Activated naive CD8-positive, alpha-beta T cell treated with anti-CD3 and anti-CD28 coated beads, Interleukin-2, amount 10 ng/mL, durations not matched to agents 7 days and 5 days (primary cell): ENCODE data around the gene RXRA. TPM values are rescaled to one million over a fixed set of nuclear protein-coding genes. Genes with fewer than 3 reads are reported as not detected.

ENCODE experiments used
- ATAC-seq: fragments of 150-1000 bp; cut with Tn5 transposase; one replicate; pipeline ENCODE4 v1.10.0; 2021; ENCODE audit warnings: low read depth, moderate library complexity
- POLR2A ChIA-PET: fragments of 350-600 bp; sonication (Branson Sonifier 250); formaldehyde crosslinking; loops from one replicate; lab custom pipeline; 2021; ENCODE audit warnings: antibody characterized with exemption; lab: Charles Lee
- DNase-seq: peaks from one replicate; pipeline ENCODE4 v3.0.0; 2021
- H3K27ac Mint-ChIP-seq: one replicate; pipeline ENCODE4 v1.8.0; 2022; ENCODE audit warnings: mild to moderate bottlenecking, mixed read lengths
- H3K27me3 Mint-ChIP-seq: one replicate; pipeline ENCODE4 v1.8.0; 2022; ENCODE audit warnings: mild to moderate bottlenecking, moderate library complexity, mixed read lengths
- H3K36me3 Mint-ChIP-seq: one replicate; pipeline ENCODE4 v1.8.0; 2021; ENCODE audit warnings: mild to moderate bottlenecking, mixed read lengths
- H3K4me1 Mint-ChIP-seq: one replicate; pipeline ENCODE4 v1.8.0; 2021; ENCODE audit warnings: mixed read lengths
- H3K4me3 Mint-ChIP-seq: one replicate; pipeline ENCODE4 v1.8.0; 2022; ENCODE audit warnings: mild to moderate bottlenecking, moderate library complexity, mixed read lengths
- H3K9me3 Mint-ChIP-seq: one replicate; pipeline ENCODE4 v1.8.0; 2021; ENCODE audit warnings: mixed read lengths
- total RNA-seq, 2 experiments: library from RNA; stranded (reverse); gene quantifications; one replicate each; pipeline ENCODE4 v1.2.3, GENCODE V29; 2021

The RXRA gene
- total RNA-seq, 2 experiments from 2014 or later, result 5.6 to 7.1 TPM

DNA sequence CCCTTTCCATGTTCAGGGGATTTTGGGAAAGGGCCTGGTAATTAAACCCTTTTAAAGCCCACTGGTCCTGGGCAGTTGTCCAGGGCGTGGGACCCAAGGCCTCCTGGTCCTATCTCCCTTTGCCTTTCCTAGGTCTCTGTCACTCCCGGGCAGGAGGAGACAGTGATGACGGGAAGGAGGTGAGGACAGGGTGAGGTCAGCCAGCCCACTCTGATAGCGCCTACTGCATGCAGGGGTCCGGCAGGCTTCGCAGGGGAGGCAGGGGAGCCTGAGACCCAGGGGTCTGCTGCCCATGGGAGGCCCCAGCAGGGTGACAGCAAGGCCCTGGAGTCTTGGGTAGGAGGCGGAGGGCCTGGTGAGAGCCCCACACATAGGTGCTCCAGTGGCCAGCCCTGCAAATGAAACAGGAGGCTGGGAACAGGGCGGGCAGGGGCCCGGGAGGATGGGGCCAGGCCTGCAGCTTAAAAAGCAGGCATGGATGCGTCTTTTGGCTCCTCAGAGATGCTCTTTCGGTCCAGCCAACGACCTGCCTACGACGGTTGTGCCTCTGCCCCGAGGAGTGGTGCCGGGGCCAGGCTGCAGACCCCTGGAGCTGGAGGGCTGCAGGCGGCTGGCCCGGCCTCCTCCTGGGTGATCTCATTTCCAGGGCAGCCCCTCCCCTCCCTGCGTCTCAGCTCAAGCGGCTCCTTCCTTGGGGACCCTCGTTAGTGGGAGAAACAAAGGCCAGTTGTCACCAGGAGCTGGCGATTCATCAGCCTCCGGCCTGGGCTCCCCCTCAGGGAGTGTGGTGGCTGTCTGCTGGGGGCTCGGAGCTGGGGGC lies 6.7 kb upstream of the RXRA start:
- H3K36me3 Mint-ChIP-seq, result no peaks in the 10 kb centered on the region
- DNase-seq (no peak), ATAC-seq (no peak)
- peaks cover 18% of the 10 kb centered on the region for H3K27me3 Mint-ChIP-seq
- no peaks in the 10 kb centered on the region for H3K9me3 Mint-ChIP-seq
- H3K4me3 Mint-ChIP-seq, result no peak overlapping the region
- no peaks in the 10 kb centered on the region for H3K4me1 Mint-ChIP-seq
- H3K27ac Mint-ChIP-seq, result no peak overlapping the region
- POLR2A ChIA-PET, result no interaction called here

- DNase-seq, result no peak
- H3K4me1 Mint-ChIP-seq, result peaks cover 2% of the 10 kb centered on the region
- H3K9me3 Mint-ChIP-seq, result no peaks in the 10 kb centered on the region
- H3K4me3 Mint-ChIP-seq, result no peak overlapping the region
- no peak for ATAC-seq
- no peak overlapping the region for H3K27ac Mint-ChIP-seq
- POLR2A ChIA-PET, result no interaction called here
- H3K36me3 Mint-ChIP-seq, result no peaks in the 10 kb centered on the region
- H3K27me3 Mint-ChIP-seq, result peaks cover 24% of the 10 kb centered on the region
Measured at GRCh38 chr9:134320126-134320867, 6.0 kb upstream of the RXRA start.

GRCh38 chr9:134320868-134321471 lies 5.3 kb upstream of the RXRA start:
- POLR2A ChIA-PET, result no interaction called here
- Mint-ChIP-seq H3K27me3 (peaks cover 26% of the 10 kb centered on the region), H3K36me3 (no peaks in the 10 kb centered on the region), H3K9me3 (no peaks in the 10 kb centered on the region), H3K4me1 (peaks cover 2% of the 10 kb centered on the region), H3K27ac (no peak overlapping the region), H3K4me3 (no peak overlapping the region)
- no peak for ATAC-seq
- DNase-seq, result no peak

DNA sequence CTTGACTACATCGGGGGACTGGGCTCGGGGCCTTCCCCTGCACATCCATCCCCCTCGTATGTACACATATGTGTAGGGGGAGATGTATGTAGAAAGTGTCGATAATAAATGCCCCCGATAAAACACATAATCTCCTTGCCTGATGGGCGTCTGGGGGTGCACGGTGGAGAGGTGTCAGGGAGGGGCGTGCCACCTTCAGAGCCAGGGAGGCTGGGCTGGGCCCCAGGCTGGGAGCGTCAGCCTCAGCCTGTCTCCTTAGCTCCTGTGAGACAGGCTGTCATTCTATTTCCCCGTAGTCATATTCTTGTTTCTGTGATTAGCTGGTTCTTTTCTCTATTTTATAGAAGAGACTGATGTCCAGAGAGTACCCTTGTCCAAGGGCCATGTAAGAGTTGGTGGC lies 4.7 kb upstream of the RXRA start:
- Mint-ChIP-seq H3K27me3 (peaks cover 26% of the 10 kb centered on the region), H3K4me1 (peaks cover 2% of the 10 kb centered on the region), H3K36me3 (no peaks in the 10 kb centered on the region), H3K4me3 (no peak overlapping the region), H3K9me3 (no peaks in the 10 kb centered on the region), H3K27ac (no peak overlapping the region)
- no peak for ATAC-seq
- DNase-seq, result no peak
- POLR2A ChIA-PET, result no interaction called here

DNA sequence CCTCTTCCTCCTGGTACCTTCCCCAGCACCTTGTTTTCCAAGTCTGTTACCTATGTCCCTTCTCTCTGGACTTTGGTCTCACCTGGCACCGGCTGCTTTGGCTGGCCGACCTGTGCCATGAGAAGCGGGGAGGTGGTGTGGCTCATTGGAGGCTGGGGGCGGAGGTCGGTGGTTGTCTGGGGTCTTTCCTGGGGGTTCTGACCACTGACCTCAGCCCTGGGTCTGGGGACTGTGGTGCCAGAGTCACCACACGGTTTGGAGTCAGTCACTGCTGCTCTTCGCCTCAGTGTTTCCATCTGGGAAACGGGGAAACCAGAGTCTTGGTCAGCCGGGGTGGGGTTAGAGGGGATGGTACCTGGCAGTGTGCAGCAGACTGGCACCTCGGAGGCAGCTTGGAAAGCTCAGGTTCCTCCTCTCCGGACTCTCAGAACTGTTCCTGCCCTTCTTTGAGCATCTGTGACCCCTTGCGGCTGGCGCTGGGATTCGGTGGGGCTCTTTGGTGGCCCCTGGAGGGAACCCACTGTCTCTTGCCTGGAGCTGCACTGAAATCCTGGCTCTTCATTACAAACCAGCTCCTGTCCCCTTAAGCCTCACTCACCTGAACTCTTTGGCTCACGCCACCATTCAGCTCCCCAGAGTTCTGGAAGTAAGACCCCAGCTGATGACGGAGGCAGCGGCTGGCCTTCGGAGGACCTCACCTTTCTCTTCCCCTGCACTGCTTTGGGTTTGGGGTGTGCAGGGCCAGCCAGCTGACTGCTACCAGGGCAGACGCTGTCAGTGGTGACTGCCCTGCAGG lies 4.1 kb upstream of the RXRA start:
- Mint-ChIP-seq H3K4me1 (peaks cover 2% of the 10 kb centered on the region), H3K27me3 (peaks cover 28% of the 10 kb centered on the region), H3K36me3 (no peaks in the 10 kb centered on the region), H3K4me3 (no peak overlapping the region), H3K9me3 (no peaks in the 10 kb centered on the region), H3K27ac (no peak overlapping the region)
- POLR2A ChIA-PET, result no interaction called here
- ATAC-seq (no peak), DNase-seq (no peak)

DNA sequence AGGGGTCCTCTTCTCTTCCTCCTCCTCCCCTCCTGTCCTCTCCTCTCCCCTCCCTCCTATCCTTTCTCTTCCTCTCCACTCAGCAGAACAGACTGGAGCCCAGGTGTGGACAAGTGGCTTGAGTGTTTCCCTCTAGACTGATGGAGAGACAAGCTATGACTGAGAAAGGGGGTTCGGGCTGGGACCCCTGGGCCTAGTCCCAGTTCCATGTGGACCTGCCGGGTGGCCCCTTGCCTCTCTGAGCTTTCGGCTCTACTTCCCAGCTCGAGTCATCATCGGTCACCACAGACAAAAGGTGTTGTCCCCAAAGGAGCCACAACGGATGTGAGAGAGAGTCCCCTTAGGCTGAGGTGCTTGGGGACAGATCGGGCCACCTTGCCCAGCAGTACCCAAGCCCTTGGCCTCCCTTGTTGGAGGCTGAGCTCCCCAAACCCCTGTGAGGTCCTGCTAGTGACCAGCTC lies 3.4 kb upstream of the RXRA start:
- Mint-ChIP-seq H3K36me3 (no peaks in the 10 kb centered on the region), H3K4me1 (peaks cover 2% of the 10 kb centered on the region), H3K27ac (no peak overlapping the region), H3K9me3 (no peaks in the 10 kb centered on the region), H3K4me3 (no peak overlapping the region), H3K27me3 (peaks cover 34% of the 10 kb centered on the region)
- ATAC-seq (no peak), DNase-seq (no peak)
- POLR2A ChIA-PET, result interaction anchor here (0.7 kb wide), 1 partner anchor 128 kb away, joined by 3 read pairs; no protein-coding TSS in a partner anchor

GRCh38 chr9:134323741-134324358 lies 2.4 kb upstream of the RXRA start:
- H3K36me3 Mint-ChIP-seq, result no peaks in the 10 kb centered on the region
- no peaks in the 10 kb centered on the region for H3K9me3 Mint-ChIP-seq
- H3K27me3 Mint-ChIP-seq, result peaks cover 40% of the 10 kb centered on the region
- DNase-seq, result no peak
- H3K4me3 Mint-ChIP-seq, result no peak overlapping the region
- peaks cover 2% of the 10 kb centered on the region for H3K4me1 Mint-ChIP-seq
- no peak for ATAC-seq
- POLR2A ChIA-PET, result no interaction called here
- H3K27ac Mint-ChIP-seq, result no peak overlapping the region

DNA sequence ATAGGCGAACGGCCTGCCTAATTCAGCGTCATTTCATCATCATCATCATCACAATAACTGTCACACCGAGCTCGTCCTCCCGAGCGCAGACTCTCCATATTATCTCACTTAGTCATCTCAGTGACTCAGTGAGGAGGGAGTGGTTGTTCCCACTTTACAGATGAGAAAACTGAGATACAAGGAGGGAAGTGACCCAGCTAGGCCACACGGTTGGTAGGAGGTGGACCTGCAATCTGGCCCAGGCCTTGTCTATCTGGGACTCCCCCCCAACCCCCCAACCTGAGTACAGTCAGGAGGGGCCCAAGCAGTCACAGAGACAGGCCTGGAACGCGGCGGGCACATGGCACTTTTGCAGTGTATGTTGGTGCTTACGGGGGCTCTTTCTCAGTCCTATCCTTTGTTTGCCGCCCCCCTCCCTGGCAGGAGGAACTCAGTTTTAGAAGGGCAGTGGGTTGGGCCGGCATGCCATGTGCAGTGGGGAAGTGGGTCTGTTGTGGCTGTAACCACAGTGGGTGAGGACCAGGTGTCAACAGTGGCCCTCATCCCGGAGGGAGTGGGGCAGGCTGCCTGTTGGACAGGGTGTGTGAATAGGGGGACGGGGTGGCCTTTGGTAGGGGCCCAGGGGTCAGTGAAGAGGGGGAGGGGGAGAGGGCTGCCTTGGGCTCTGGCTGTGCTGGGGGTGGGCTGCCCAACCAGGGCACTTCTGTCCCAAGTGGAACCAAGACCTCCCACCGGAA lies 1.7 kb upstream of the RXRA start:
- Mint-ChIP-seq H3K9me3 (no peaks in the 10 kb centered on the region), H3K27me3 (peaks cover 40% of the 10 kb centered on the region), H3K27ac (no peak overlapping the region), H3K36me3 (no peaks in the 10 kb centered on the region), H3K4me3 (peak overlapping the region; percentile 57), H3K4me1 (peaks cover 2% of the 10 kb centered on the region)
- no peak for ATAC-seq
- POLR2A ChIA-PET, result no interaction called here
- DNase-seq, result no peak

GRCh38 chr9:134325096-134325812 lies 1.0 kb upstream of the RXRA start:
- no peak for ATAC-seq
- H3K4me1 Mint-ChIP-seq, result peaks cover 2% of the 10 kb centered on the region
- no peak for DNase-seq
- peak overlapping the region; percentile 66 for H3K4me3 Mint-ChIP-seq
- no peaks in the 10 kb centered on the region for H3K9me3 Mint-ChIP-seq
- peaks cover 40% of the 10 kb centered on the region for H3K27me3 Mint-ChIP-seq
- H3K36me3 Mint-ChIP-seq, result no peaks in the 10 kb centered on the region
- no peak overlapping the region for H3K27ac Mint-ChIP-seq
- POLR2A ChIA-PET, result no interaction called here

- Mint-ChIP-seq H3K36me3 (no peaks in the 10 kb centered on the region), H3K27ac (no peak overlapping the region), H3K4me3 (peak overlapping the region; percentile 10), H3K27me3 (peaks cover 40% of the 10 kb centered on the region), H3K9me3 (no peaks in the 10 kb centered on the region), H3K4me1 (peaks cover 2% of the 10 kb centered on the region)
- POLR2A ChIA-PET, result no interaction called here
- ATAC-seq, result no peak
- no peak for DNase-seq
Measured at GRCh38 chr9:134326724-134327601, 708 bp downstream of the RXRA start.

GRCh38 chr9:134327671-134328231 lies 1.5 kb downstream of the RXRA start:
- peaks cover 2% of the 10 kb centered on the region for H3K4me1 Mint-ChIP-seq
- no peak overlapping the region for H3K27ac Mint-ChIP-seq
- POLR2A ChIA-PET, result no interaction called here
- peaks cover 38% of the 10 kb centered on the region for H3K27me3 Mint-ChIP-seq
- no peaks in the 10 kb centered on the region for H3K9me3 Mint-ChIP-seq
- DNase-seq (no peak), ATAC-seq (no peak)
- H3K4me3 Mint-ChIP-seq, result no peak overlapping the region
- H3K36me3 Mint-ChIP-seq, result no peaks in the 10 kb centered on the region
